ENCODE measurements around the gene ESCO1. TPM values are rescaled to one million over a fixed set of nuclear protein-coding genes. Genes with fewer than 3 reads are reported as not detected.

The ESCO1 gene
- total and polyA plus RNA-seq, 2 experiments from 2014 or later, result 10.9 to 22.0 TPM

- Histone ChIP-seq H4K20me1 (ENCODE audit: insufficient read depth, poor library complexity, severe bottlenecking) (peaks cover 20% of the 10 kb centered on the region), H3K36me3 (replicated peaks; ENCODE audit: insufficient read depth, low read depth) (no peaks in the 10 kb centered on the region), H3K79me2 (peaks cover 49% of the 10 kb centered on the region), H3K4me1 (ENCODE audit: insufficient read depth) (peaks cover 7% of the 10 kb centered on the region), H2AFZ (peak overlapping the region; percentile 86), H3K27me3 (no peaks in the 10 kb centered on the region), H3K27ac (peak overlapping the region; percentile 99), H3K9me2 (replicated peaks; ENCODE audit: insufficient read depth) (no peaks in the 10 kb centered on the region), H3K9me3 (ENCODE audit: low read depth) (no peaks in the 10 kb centered on the region), H3K4me2 (peak overlapping the region; percentile 92), H3K4me3 (peak overlapping the region; percentile 75)
- DNase-seq (ENCODE audit: low spot score), result peak; percentile 84
- WGBS (ENCODE audit: low lambda C conversion rate, missing lambda C conversion rate), result 2% methylated on average over 46 of the region's 67 CpGs
- no peak for TF ChIP-seq EZH2 (IDR thresholded peaks at IDR 0.05; ENCODE audit: borderline replicate concordance)
- TF ChIP-seq EZH2phosphoT487 (IDR thresholded peaks at IDR 0.05; ENCODE audit: low read depth, severe bottlenecking, unreplicated experiment), result no peak
- TF ChIP-seq CTCF (IDR thresholded peaks at IDR 0.05; ENCODE audit: poor library complexity), result no peak
Measured at GRCh38 chr18:21599585-21600525, 649 bp downstream of the ESCO1 start.

- Histone ChIP-seq H3K9me2 (replicated peaks; ENCODE audit: insufficient read depth) (no peaks in the 10 kb centered on the region), H3K9me3 (ENCODE audit: low read depth) (no peaks in the 10 kb centered on the region), H3K4me3 (peak overlapping the region; percentile 75), H2AFZ (peak overlapping the region; percentile 86), H3K4me1 (ENCODE audit: insufficient read depth) (peaks cover 7% of the 10 kb centered on the region), H3K27ac (peak overlapping the region; percentile 99), H3K4me2 (peak overlapping the region; percentile 92), H3K27me3 (no peaks in the 10 kb centered on the region), H4K20me1 (ENCODE audit: insufficient read depth, poor library complexity, severe bottlenecking) (peaks cover 20% of the 10 kb centered on the region), H3K79me2 (peaks cover 58% of the 10 kb centered on the region), H3K36me3 (replicated peaks; ENCODE audit: insufficient read depth, low read depth) (no peaks in the 10 kb centered on the region)
- WGBS (ENCODE audit: low lambda C conversion rate, missing lambda C conversion rate), result 47% methylated on average over 17 of the region's 18 CpGs
- TF ChIP-seq EZH2 (IDR thresholded peaks at IDR 0.05; ENCODE audit: borderline replicate concordance) (no peak), CTCF (IDR thresholded peaks at IDR 0.05; ENCODE audit: poor library complexity) (no peak), EZH2phosphoT487 (IDR thresholded peaks at IDR 0.05; ENCODE audit: low read depth, severe bottlenecking, unreplicated experiment) (no peak)
- DNase-seq (ENCODE audit: low spot score), result peak; percentile 32
Measured at GRCh38 chr18:21598726-21599584, 1.5 kb downstream of the ESCO1 start.

- TF ChIP-seq EZH2 (IDR thresholded peaks at IDR 0.05; ENCODE audit: borderline replicate concordance), result no peak
- no peak for TF ChIP-seq CTCF (IDR thresholded peaks at IDR 0.05; ENCODE audit: poor library complexity)
- no peak for TF ChIP-seq EZH2phosphoT487 (IDR thresholded peaks at IDR 0.05; ENCODE audit: low read depth, severe bottlenecking, unreplicated experiment)
- Histone ChIP-seq H4K20me1 (ENCODE audit: insufficient read depth, poor library complexity, severe bottlenecking) (peaks cover 20% of the 10 kb centered on the region), H3K9me2 (replicated peaks; ENCODE audit: insufficient read depth) (no peaks in the 10 kb centered on the region), H3K4me1 (ENCODE audit: insufficient read depth) (peaks cover 7% of the 10 kb centered on the region), H3K9me3 (ENCODE audit: low read depth) (no peaks in the 10 kb centered on the region), H2AFZ (no peak overlapping the region), H3K4me2 (peak overlapping the region; percentile 92), H3K27ac (no peak overlapping the region), H3K79me2 (peaks cover 64% of the 10 kb centered on the region), H3K27me3 (no peaks in the 10 kb centered on the region), H3K4me3 (no peak overlapping the region), H3K36me3 (replicated peaks; ENCODE audit: insufficient read depth, low read depth) (no peaks in the 10 kb centered on the region)
- DNase-seq (ENCODE audit: low spot score), result no peak
- 80% methylated on average over 1 of the region's 1 CpG for WGBS (ENCODE audit: low lambda C conversion rate, missing lambda C conversion rate)
Measured at GRCh38 chr18:21597620-21598019, 2.9 kb downstream of the ESCO1 start.
